Spleen (tissue), 7 donors: Measurements from ENCODE around the gene SNX10.

Source experiments
- POLR2A ChIP-seq, 3 donors: fragments of 450-650 bp; IDR thresholded peaks; one replicate each; pipeline ENCODE4 v1.5.1; 2017; ENCODE audit warnings: antibody characterized with exemption in 3 of 3, mild to moderate bottlenecking in 1 of 3
- POLR2AphosphoS5 ChIP-seq, 3 donors: sonication (generic); formaldehyde crosslinking; IDR thresholded peaks; one replicate each; pipeline ENCODE4 v1.5.1; 2017; ENCODE audit warnings: antibody characterized with exemption in 3 of 3
- TF ChIP-seq, protein P1 (sequence below), 11 experiments: fragments of 200-600 bp in 7 of 11; fragments of 450-650 bp in 4 of 11; sonication (generic) in 4 of 11; IDR thresholded peaks in 8 of 11; conservative IDR thresholded peaks in 3 of 11; 1 replicate in 7 of 11; 2 replicates in 4 of 11; pipeline versions ENCODE4 v1.4.0 to v1.8.0; 2016 to 2021; ENCODE audit warnings: antibody characterized with exemption in 11 of 11, inconsistent platforms in 4 of 11, mild to moderate bottlenecking in 1 of 11
- donor health status: DM: no; HTN: no; CAD: no; lungs with moderate emphysema.
- donor health status: DM: no; HTN: no; CAD: no.
- donor health status: DM: no; HTN: no; CAD: no.

DNA sequence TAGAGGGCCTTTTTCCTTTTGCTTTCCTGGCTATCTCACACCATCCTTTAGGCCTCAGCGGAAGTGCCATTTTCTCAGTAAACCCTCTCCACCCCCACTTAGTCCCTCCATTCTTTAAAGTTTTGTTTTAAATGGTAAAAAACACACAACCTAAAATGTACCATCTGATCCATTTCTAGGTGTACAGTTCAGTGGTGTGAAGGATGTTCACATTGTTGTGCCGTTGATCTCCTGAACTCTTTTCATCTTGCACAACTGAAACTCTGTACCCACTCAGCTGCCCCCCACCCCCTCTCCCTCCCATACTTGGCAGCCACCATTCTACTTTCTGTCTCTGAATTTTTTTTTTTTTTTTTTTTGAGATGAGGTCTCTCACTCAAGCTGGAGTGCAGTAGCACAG is 52.2 kb downstream of the SNX10 start:
- TF ChIP-seq, protein P1, sequence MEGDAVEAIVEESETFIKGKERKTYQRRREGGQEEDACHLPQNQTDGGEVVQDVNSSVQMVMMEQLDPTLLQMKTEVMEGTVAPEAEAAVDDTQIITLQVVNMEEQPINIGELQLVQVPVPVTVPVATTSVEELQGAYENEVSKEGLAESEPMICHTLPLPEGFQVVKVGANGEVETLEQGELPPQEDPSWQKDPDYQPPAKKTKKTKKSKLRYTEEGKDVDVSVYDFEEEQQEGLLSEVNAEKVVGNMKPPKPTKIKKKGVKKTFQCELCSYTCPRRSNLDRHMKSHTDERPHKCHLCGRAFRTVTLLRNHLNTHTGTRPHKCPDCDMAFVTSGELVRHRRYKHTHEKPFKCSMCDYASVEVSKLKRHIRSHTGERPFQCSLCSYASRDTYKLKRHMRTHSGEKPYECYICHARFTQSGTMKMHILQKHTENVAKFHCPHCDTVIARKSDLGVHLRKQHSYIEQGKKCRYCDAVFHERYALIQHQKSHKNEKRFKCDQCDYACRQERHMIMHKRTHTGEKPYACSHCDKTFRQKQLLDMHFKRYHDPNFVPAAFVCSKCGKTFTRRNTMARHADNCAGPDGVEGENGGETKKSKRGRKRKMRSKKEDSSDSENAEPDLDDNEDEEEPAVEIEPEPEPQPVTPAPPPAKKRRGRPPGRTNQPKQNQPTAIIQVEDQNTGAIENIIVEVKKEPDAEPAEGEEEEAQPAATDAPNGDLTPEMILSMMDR (IDR thresholded peaks at IDR 0.05 in 8 of 11, conservative IDR thresholded peaks at IDR 0.05 in 3 of 11), result no peak
- no peak for TF ChIP-seq POLR2AphosphoS5 (IDR thresholded peaks at IDR 0.05)
- TF ChIP-seq POLR2A (IDR thresholded peaks at IDR 0.05), result no peak
